Measurements from ENCODE around the gene CNTLN.
"Not testable (repeated sequence)": the region's sequence is repeated elsewhere in the genome, so short reads cannot be mapped to it uniquely, and the experiment has no call there.

CNTLN gene

DNA sequence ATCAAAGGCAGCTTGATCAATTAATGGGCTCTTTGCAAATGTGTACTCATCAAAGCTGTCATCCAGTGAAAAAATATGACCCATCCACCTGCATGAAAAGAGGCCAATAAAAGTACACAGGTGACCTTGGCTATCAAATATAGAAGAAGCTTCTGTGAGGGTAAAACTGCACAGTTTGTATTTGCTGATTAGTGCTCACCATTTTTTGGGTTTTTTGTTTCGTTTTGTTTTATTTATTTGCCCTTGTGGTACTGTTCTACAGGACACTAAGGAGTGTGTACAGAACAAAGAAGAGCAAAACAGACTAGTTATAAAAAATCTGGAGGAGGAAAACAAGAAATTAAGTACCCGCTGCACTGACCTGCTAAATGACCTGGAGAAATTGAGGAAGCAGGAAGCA is 101.3 kb downstream of the CNTLN start:
- Histone ChIP-seq H2BK120ac (ENCODE audit: insufficient read depth, low read length, poor library complexity) (no peak overlapping the region), H2AFZ (ENCODE audit: insufficient read depth, low read length, poor library complexity) (no peak overlapping the region), H3K14ac (ENCODE audit: low read length) (no peak overlapping the region), H3K9ac (ENCODE audit: low read length) (no peak overlapping the region), H3K79me2 (ENCODE audit: control insufficient read depth, insufficient read depth, low read length, poor library complexity) (no peaks in the 10 kb centered on the region), H3K27ac (ENCODE audit: low read depth, low read length) (no peak overlapping the region), H3K36me3 (ENCODE audit: control insufficient read depth in 1 of 2, insufficient read depth in 2 of 2, low read length in 2 of 2) (no peaks in the 10 kb centered on the region), H4K12ac (ENCODE audit: low read depth, low read length) (no peak overlapping the region), H3K79me1 (ENCODE audit: low read length) (no peaks in the 10 kb centered on the region), H3K23ac (ENCODE audit: low read length) (no peak overlapping the region), H3K9me3 (ENCODE audit: insufficient read depth, low read depth, low read length) (no peaks in the 10 kb centered on the region), H4K91ac (ENCODE audit: low read depth, low read length) (no peak overlapping the region), H3K4me2 (ENCODE audit: low read length) (no peak overlapping the region), H2BK12ac (ENCODE audit: low read length) (no peak overlapping the region), H2BK5ac (ENCODE audit: low read depth, low read length, poor library complexity) (no peak overlapping the region), H2AK5ac (ENCODE audit: low read length) (no peak overlapping the region), H3K4me3 (ENCODE audit: low read depth, low read length) (no peak overlapping the region), H3K18ac (ENCODE audit: low read length) (no peak overlapping the region), H3K4ac (ENCODE audit: low read depth, low read length) (no peak overlapping the region), H3K27me3 (ENCODE audit: insufficient read depth, low read length) (no peaks in the 10 kb centered on the region), H4K8ac (ENCODE audit: low read depth, low read length) (no peak overlapping the region), H3K4me1 (ENCODE audit: control insufficient read depth in 1 of 2, insufficient read depth in 2 of 2, low read length in 2 of 2) (no peaks in the 10 kb centered on the region)
- DNase-seq: no peak
- WGBS (ENCODE audit: extremely low coverage, insufficient coverage, insufficient read length): no CpG with 5 or more reads among the region's 2 CpGs

- no peak overlapping the region for H2AK5ac ChIP-seq (ENCODE audit: low read length)
- no peaks in the 10 kb centered on the region for H3K36me3 ChIP-seq (ENCODE audit: control insufficient read depth in 1 of 2, insufficient read depth in 2 of 2, low read length in 2 of 2)
- no peak overlapping the region for H3K4me2 ChIP-seq (ENCODE audit: low read length)
- DNase-seq: no peak
- peaks cover 1% of the 10 kb centered on the region for H3K9me3 ChIP-seq (ENCODE audit: insufficient read depth, low read depth, low read length)
- no peak overlapping the region for H3K4ac ChIP-seq (ENCODE audit: low read depth, low read length)
- H2BK120ac ChIP-seq (ENCODE audit: insufficient read depth, low read length, poor library complexity): no peak overlapping the region
- H4K8ac ChIP-seq (ENCODE audit: low read depth, low read length): no peak overlapping the region
- H3K79me1 ChIP-seq (ENCODE audit: low read length): no peaks in the 10 kb centered on the region
- H3K4me3 ChIP-seq (ENCODE audit: low read depth, low read length): no peak overlapping the region
- no peaks in the 10 kb centered on the region for H3K27me3 ChIP-seq (ENCODE audit: insufficient read depth, low read length)
- no peak overlapping the region for H2BK12ac ChIP-seq (ENCODE audit: low read length)
- no peak overlapping the region for H2BK5ac ChIP-seq (ENCODE audit: low read depth, low read length, poor library complexity)
- H3K4me1 ChIP-seq (ENCODE audit: control insufficient read depth in 1 of 2, insufficient read depth in 2 of 2, low read length in 2 of 2): no peaks in the 10 kb centered on the region
- no peak overlapping the region for H4K12ac ChIP-seq (ENCODE audit: low read depth, low read length)
- H3K14ac ChIP-seq (ENCODE audit: low read length): no peak overlapping the region
- no peak overlapping the region for H3K9ac ChIP-seq (ENCODE audit: low read length)
- H3K23ac ChIP-seq (ENCODE audit: low read length): no peak overlapping the region
- H3K27ac ChIP-seq (ENCODE audit: low read depth, low read length): no peak overlapping the region
- H2AFZ ChIP-seq (ENCODE audit: insufficient read depth, low read length, poor library complexity): no peak overlapping the region
- WGBS (ENCODE audit: extremely low coverage, insufficient coverage, insufficient read length): no CpG with 5 or more reads among the region's 5 CpGs
- H3K79me2 ChIP-seq (ENCODE audit: control insufficient read depth, insufficient read depth, low read length, poor library complexity): no peaks in the 10 kb centered on the region
- H4K91ac ChIP-seq (ENCODE audit: low read depth, low read length): no peak overlapping the region
- no peak overlapping the region for H3K18ac ChIP-seq (ENCODE audit: low read length)
Observed at GRCh38 chr9:17246770-17247169, 111.9 kb downstream of the CNTLN start.

- H2AFZ ChIP-seq (ENCODE audit: insufficient read depth, low read length, poor library complexity): no peak overlapping the region
- H3K36me3 ChIP-seq (ENCODE audit: control insufficient read depth in 1 of 2, insufficient read depth in 2 of 2, low read length in 2 of 2): no peaks in the 10 kb centered on the region
- H3K79me1 ChIP-seq (ENCODE audit: low read length): no peaks in the 10 kb centered on the region
- no peak overlapping the region for H3K23ac ChIP-seq (ENCODE audit: low read length)
- H3K4ac ChIP-seq (ENCODE audit: low read depth, low read length): no peak overlapping the region
- H3K4me2 ChIP-seq (ENCODE audit: low read length): no peak overlapping the region
- H3K14ac ChIP-seq (ENCODE audit: low read length): no peak overlapping the region
- no peak for DNase-seq
- H3K9me3 ChIP-seq (ENCODE audit: insufficient read depth, low read depth, low read length): peaks cover 1% of the 10 kb centered on the region
- H3K79me2 ChIP-seq (ENCODE audit: control insufficient read depth, insufficient read depth, low read length, poor library complexity): no peaks in the 10 kb centered on the region
- no peaks in the 10 kb centered on the region for H3K4me1 ChIP-seq (ENCODE audit: control insufficient read depth in 1 of 2, insufficient read depth in 2 of 2, low read length in 2 of 2)
- H2BK12ac ChIP-seq (ENCODE audit: low read length): no peak overlapping the region
- H3K4me3 ChIP-seq (ENCODE audit: low read depth, low read length): no peak overlapping the region
- no peak overlapping the region for H3K9ac ChIP-seq (ENCODE audit: low read length)
- no peaks in the 10 kb centered on the region for H3K27me3 ChIP-seq (ENCODE audit: insufficient read depth, low read length)
- H4K91ac ChIP-seq (ENCODE audit: low read depth, low read length): no peak overlapping the region
- no peak overlapping the region for H4K8ac ChIP-seq (ENCODE audit: low read depth, low read length)
- no peak overlapping the region for H3K27ac ChIP-seq (ENCODE audit: low read depth, low read length)
- no peak overlapping the region for H4K12ac ChIP-seq (ENCODE audit: low read depth, low read length)
- H2BK120ac ChIP-seq (ENCODE audit: insufficient read depth, low read length, poor library complexity): no peak overlapping the region
- no peak overlapping the region for H2BK5ac ChIP-seq (ENCODE audit: low read depth, low read length, poor library complexity)
- H3K18ac ChIP-seq (ENCODE audit: low read length): no peak overlapping the region
- H2AK5ac ChIP-seq (ENCODE audit: low read length): no peak overlapping the region
Observed at GRCh38 chr9:17251100-17251499, 116.3 kb downstream of the CNTLN start.

- H3K79me2 ChIP-seq (ENCODE audit: control insufficient read depth, insufficient read depth, low read length, poor library complexity); H4K8ac ChIP-seq (ENCODE audit: low read depth, low read length); DNase-seq; H3K18ac ChIP-seq (ENCODE audit: low read length); H4K12ac ChIP-seq (ENCODE audit: low read depth, low read length); H3K23ac ChIP-seq (ENCODE audit: low read length); H2AFZ ChIP-seq (ENCODE audit: insufficient read depth, low read length, poor library complexity); H3K4ac ChIP-seq (ENCODE audit: low read depth, low read length); H3K9me3 ChIP-seq (ENCODE audit: insufficient read depth, low read depth, low read length); H2BK5ac ChIP-seq (ENCODE audit: low read depth, low read length, poor library complexity); H2AK5ac ChIP-seq (ENCODE audit: low read length); H3K4me1 ChIP-seq (ENCODE audit: control insufficient read depth in 1 of 2, insufficient read depth in 2 of 2, low read length in 2 of 2); H3K4me3 ChIP-seq (ENCODE audit: low read depth, low read length); H2BK120ac ChIP-seq (ENCODE audit: insufficient read depth, low read length, poor library complexity); H3K79me1 ChIP-seq (ENCODE audit: low read length); H3K14ac ChIP-seq (ENCODE audit: low read length); H3K9ac ChIP-seq (ENCODE audit: low read length); H3K27me3 ChIP-seq (ENCODE audit: insufficient read depth, low read length); H2BK12ac ChIP-seq (ENCODE audit: low read length); H3K27ac ChIP-seq (ENCODE audit: low read depth, low read length); H3K4me2 ChIP-seq (ENCODE audit: low read length); H3K36me3 ChIP-seq (ENCODE audit: control insufficient read depth in 1 of 2, insufficient read depth in 2 of 2, low read length in 2 of 2): not testable (repeated sequence)
- WGBS (ENCODE audit: extremely low coverage, insufficient coverage, insufficient read length): no CpG with 5 or more reads among the region's 19 CpGs
- peak overlapping the region; percentile 1 for H4K91ac ChIP-seq (ENCODE audit: low read depth, low read length)
Observed at GRCh38 chr9:17268531-17269188, 133.8 kb downstream of the CNTLN start.
